Measurements from ENCODE around the gene EML6.

DNA sequence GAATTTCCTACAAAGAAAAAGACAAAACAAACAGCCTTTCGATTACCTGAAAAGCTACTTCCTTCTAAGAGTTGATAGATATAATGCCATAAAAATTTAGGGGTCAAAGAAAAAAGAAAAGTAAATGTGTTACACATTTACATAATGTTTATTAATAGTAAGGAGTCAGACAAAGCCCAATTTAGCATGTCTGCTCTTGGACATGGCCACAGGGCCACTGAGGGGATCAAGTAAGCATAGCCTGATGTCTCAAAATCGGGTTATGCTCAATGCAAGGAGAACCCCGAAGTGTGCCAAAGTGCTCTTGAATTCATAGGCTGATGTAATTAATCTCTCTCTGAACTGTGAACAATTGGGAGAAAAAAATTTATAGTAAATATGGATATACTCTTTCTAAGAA, 265.1 kb downstream of the EML6 start:
- TF ChIP-seq, protein P1, sequence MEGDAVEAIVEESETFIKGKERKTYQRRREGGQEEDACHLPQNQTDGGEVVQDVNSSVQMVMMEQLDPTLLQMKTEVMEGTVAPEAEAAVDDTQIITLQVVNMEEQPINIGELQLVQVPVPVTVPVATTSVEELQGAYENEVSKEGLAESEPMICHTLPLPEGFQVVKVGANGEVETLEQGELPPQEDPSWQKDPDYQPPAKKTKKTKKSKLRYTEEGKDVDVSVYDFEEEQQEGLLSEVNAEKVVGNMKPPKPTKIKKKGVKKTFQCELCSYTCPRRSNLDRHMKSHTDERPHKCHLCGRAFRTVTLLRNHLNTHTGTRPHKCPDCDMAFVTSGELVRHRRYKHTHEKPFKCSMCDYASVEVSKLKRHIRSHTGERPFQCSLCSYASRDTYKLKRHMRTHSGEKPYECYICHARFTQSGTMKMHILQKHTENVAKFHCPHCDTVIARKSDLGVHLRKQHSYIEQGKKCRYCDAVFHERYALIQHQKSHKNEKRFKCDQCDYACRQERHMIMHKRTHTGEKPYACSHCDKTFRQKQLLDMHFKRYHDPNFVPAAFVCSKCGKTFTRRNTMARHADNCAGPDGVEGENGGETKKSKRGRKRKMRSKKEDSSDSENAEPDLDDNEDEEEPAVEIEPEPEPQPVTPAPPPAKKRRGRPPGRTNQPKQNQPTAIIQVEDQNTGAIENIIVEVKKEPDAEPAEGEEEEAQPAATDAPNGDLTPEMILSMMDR (IDR thresholded peaks at IDR 0.05) = no peak
- TF ChIP-seq POLR2A (IDR thresholded peaks at IDR 0.05) (no peak), POLR2AphosphoS5 (IDR thresholded peaks at IDR 0.05) (no peak)
